ENCODE results near the gene SMARCAD1.
"Not testable (repeated sequence)": the region's sequence is repeated elsewhere in the genome, so short reads cannot be mapped to it uniquely, and the experiment has no call there.

GRCh38 chr4:94336791-94337190, 129.1 kb downstream of the SMARCAD1 start:
- TF ChIP-seq CTCF (conservative IDR thresholded peaks at IDR 0.05; ENCODE audit: low read depth, low read length); EZH2 (IDR thresholded peaks at IDR 0.05; ENCODE audit: low read length, unreplicated experiment): not testable (repeated sequence)
